GM12878 (cell line): ENCODE data around the gene STMP1. TPM values are rescaled to one million over a fixed set of nuclear protein-coding genes. Genes with fewer than 3 reads are reported as not detected.

Source experiments
- ATAC-seq: fragments of 200-7000 bp; cut with Tn5 transposase; 3 replicates; pipeline ENCODE4 v1.9.1; 2020; ENCODE audit warnings: mild to moderate bottlenecking, moderate library complexity
- BruUV-seq: library from RNA; stranded (reverse); fragments of 400-500 nt; replicated peaks from 2 replicates; lab custom pipeline; 2021; lab: Mats Ljungman, UMichigan
- CTCF ChIA-PET: fragments of 300-600 bp; sonication (Branson Sonifier 250); formaldehyde crosslinking; extraction: SDS; loops from one replicate; lab custom pipeline; 2021; ENCODE audit warnings: inconsistent platforms; lab: Yijun Ruan, JAX
- POLR2A ChIA-PET: fragments of 350-600 bp; formaldehyde crosslinking; extraction: SDS; loops from one replicate; lab custom pipeline; 2021; ENCODE audit warnings: inconsistent platforms; lab: Charles Lee
- RAD21 ChIA-PET: fragments of 300-600 bp; sonication (Branson Sonifier 250); formaldehyde crosslinking; loops from one replicate; lab custom pipeline; 2023; ENCODE audit warnings: antibody characterized with exemption; ENCODE audit not compliant: unreplicated experiment; lab: Charles Lee
- SMC1A ChIA-PET: fragments of 300-600 bp; sonication (Branson Sonifier 250); formaldehyde crosslinking; loops from one replicate; lab custom pipeline; 2023; ENCODE audit not compliant: unreplicated experiment, uncharacterized antibody; lab: Charles Lee
- DNase-seq: peaks from one replicate; pipeline ENCODE4 v3.0.0-alpha.2; 2011; ENCODE audit warnings: low read depth, low spot score
- FAIRE-seq: peaks from 3 replicates; lab custom pipeline; 2011; peaks lifted over from hg19 to GRCh38; lab: Jason Lieb, UNC
- H2AFZ ChIP-seq: 2 replicates; pipeline ENCODE4 v1.6.0; 2011; ENCODE audit warnings: low read depth, low read length, control low read depth; ENCODE audit not compliant: control insufficient read depth
- H3K27ac ChIP-seq: 2 replicates; pipeline ENCODE4 v1.5.1; 2011; ENCODE audit warnings: control low read depth; ENCODE audit not compliant: control insufficient read depth, insufficient read depth
- H3K27me3 ChIP-seq, 2 experiments: replicated peaks in 1 of 2; 2 replicates each; pipeline versions ENCODE4 v1.6.0 to v1.6.1; 2011; ENCODE audit warnings: low read length in 1 of 2; ENCODE audit not compliant: control insufficient read depth in 2 of 2, insufficient read depth in 2 of 2
- H3K36me3 ChIP-seq, 2 experiments: 2 replicates each; pipeline ENCODE4 v1.5.1; 2011; ENCODE audit warnings: low read length in 1 of 2; ENCODE audit not compliant: control insufficient read depth in 2 of 2, insufficient read depth in 2 of 2
- H3K4me1 ChIP-seq: 2 replicates; pipeline ENCODE4 v1.6.1; 2011; ENCODE audit warnings: mild to moderate bottlenecking, low read length, moderate library complexity, mixed read lengths; ENCODE audit not compliant: control insufficient read depth, insufficient read depth
- H3K4me2 ChIP-seq: 2 replicates; pipeline ENCODE4 v1.6.0; 2011; ENCODE audit warnings: control low read depth; ENCODE audit not compliant: control insufficient read depth, insufficient read depth
- H3K4me3 ChIP-seq: fragments of 200-600 bp; sonication (generic); 2 replicates; pipeline ENCODE4 v1.5.1; 2016
- H3K79me2 ChIP-seq: 2 replicates; pipeline ENCODE4 v1.6.0; 2011; ENCODE audit warnings: low read length; ENCODE audit not compliant: control insufficient read depth, insufficient read depth
- H3K9ac ChIP-seq: 2 replicates; pipeline ENCODE4 v1.8.0; 2011; ENCODE audit warnings: low read length, control low read depth, mixed read lengths; ENCODE audit not compliant: control insufficient read depth, insufficient read depth
- H3K9me3 ChIP-seq: replicated peaks from 3 replicates; pipeline ENCODE4 v1.5.1; 2011; ENCODE audit warnings: mild to moderate bottlenecking, low read length; ENCODE audit not compliant: control insufficient read depth, insufficient read depth
- H4K20me1 ChIP-seq: 2 replicates; pipeline ENCODE4 v1.6.0; 2011; ENCODE audit not compliant: control insufficient read depth, insufficient read depth
- E2F4 ChIP-seq: IDR thresholded peaks from 2 replicates; pipeline ENCODE4 v1.6.1; 2012; ENCODE audit warnings: low read depth, low read length, improper control_type of control experiment
- EED ChIP-seq: sonication (generic); IDR thresholded peaks from 2 replicates; pipeline ENCODE4 v1.6.1; 2016; ENCODE audit warnings: antibody characterized with exemption, low read depth
- GATAD2B ChIP-seq: fragments of 450-650 bp; conservative IDR thresholded peaks from 2 replicates; pipeline ENCODE4 v1.6.1; 2017; ENCODE audit warnings: low read depth, mild to moderate bottlenecking, moderate library complexity
- HSF1 ChIP-seq: fragments of 150-350 bp; IDR thresholded peaks from 2 replicates; pipeline ENCODE4 v1.6.1; 2014; ENCODE audit warnings: mild to moderate bottlenecking, low read depth, low read length
- JUNB ChIP-seq: IDR thresholded peaks from 2 replicates; pipeline ENCODE4 v1.6.1; 2016; ENCODE audit warnings: antibody characterized with exemption, mild to moderate bottlenecking
- MEF2B ChIP-seq: fragments of 450-650 bp; IDR thresholded peaks from 2 replicates; pipeline ENCODE4 v1.6.1; 2018; ENCODE audit warnings: mild to moderate bottlenecking, moderate library complexity; ENCODE audit not compliant: partially characterized antibody, poor library complexity, severe bottlenecking
- STAT3 ChIP-seq: IDR thresholded peaks from 2 replicates; pipeline ENCODE4 v1.6.1; 2011; ENCODE audit warnings: low read depth, low read length, improper control_type of control experiment
- ZNF24 ChIP-seq: fragments of 450-650 bp; IDR thresholded peaks from 2 replicates; pipeline ENCODE4 v1.6.1; 2017; ENCODE audit warnings: antibody characterized with exemption, mild to moderate bottlenecking
- ZNF622 ChIP-seq: fragments of 450-650 bp; IDR thresholded peaks from 2 replicates; pipeline ENCODE4 v1.6.1; 2017; ENCODE audit warnings: mild to moderate bottlenecking, inconsistent platforms
- WGBS: methylation state at CpG from one replicate; pipeline ENCODE4 v1.1.6; 2016; ENCODE audit warnings: low lambda C conversion rate; ENCODE audit not compliant: insufficient replicate concordance, insufficient coverage; ENCODE audit errors: missing lambda C conversion rate; 5-methylcytosine and 5-hydroxymethylcytosine counted together
- in situ Hi-C: fragments of 300-500 bp; cut with MboI; formaldehyde crosslinking; loops from 9 replicates; pipeline ENCODE4 v1.14.3; 2018; ENCODE audit warnings: mixed read lengths
- intact Hi-C: fragments of 100-400 bp; cut with micrococcal nuclease; formaldehyde crosslinking; loops from one replicate; pipeline ENCODE4 v1.14.2; 2022; ENCODE audit not compliant: unreplicated experiment
- polyA plus RNA-seq, 11 experiments: library from polyadenylated mRNA; depleted of rRNA in 4 of 11; unstranded in 6 of 11; stranded (reverse) in 5 of 11; fragments of >200 nt; fragmentation: Nextera tagmentation in 4 of 11; fragmentation: Illumina TruSeq in 1 of 11; extraction: Ambion mirVana in 4 of 11; extraction: Trizol in 1 of 11; gene quantifications; 1 replicate in 1 of 11; 2 replicates in 10 of 11; pipeline versions ENCODE4 v1.2.1 to v1.2.3, GENCODE V29; 2011 to 2016; ENCODE audit warnings: inconsistent platforms in 2 of 11, missing spikeins in 2 of 11, low read depth in 1 of 11
- total RNA-seq, 4 experiments: library from RNA; depleted of rRNA in 3 of 4; stranded (reverse); fragments of >200 nt in 3 of 4; fragmentation: Illumina TruSeq in 1 of 4; extraction: Trizol in 1 of 4; gene quantifications; 2 replicates each; pipeline versions ENCODE4 v1.2.1 to v1.2.3, GENCODE V29; 2013 to 2021

STMP1 gene
- total and polyA plus RNA-seq, 10 of the 15 experiments (the other 5 are each of a cell fraction or from before 2014, with no cell fraction given) = 8.0 to 79.9 (median 24.7) TPM

GRCh38 chr7:135644729-135645128 lies 17.6 kb upstream of the STMP1 start:
- ChIA-PET SMC1A (interaction anchor here (0.8 to 4.1 kb wide), 24 partner anchors 9 to 370 kb away, joined by 3 to 33 read pairs (median 5); no protein-coding TSS in a partner anchor), CTCF (interaction anchor here (0.7 to 7.5 kb wide), 42 partner anchors 8 to 370 kb away, joined by 3 to 123 read pairs (median 4); partner anchors contain the start of genes CNOT4 and STMP1), POLR2A (interaction anchor here (1.0 kb wide), 1 partner anchor 86 kb away, joined by 3 read pairs; no protein-coding TSS in a partner anchor), RAD21 (interaction anchor here (0.7 to 2.9 kb wide), 9 partner anchors 17 to 471 kb away, joined by 3 to 24 read pairs (median 5); no protein-coding TSS in a partner anchor)
- Histone ChIP-seq H3K36me3 (peaks cover 7 to 45% of the 10 kb centered on the region in 2 experiments), H3K27me3 (no peaks in the 10 kb centered on the region), H3K9ac (no peak overlapping the region), H2AFZ (no peak overlapping the region), H3K4me3 (no peak overlapping the region), H3K4me1 (no peaks in the 10 kb centered on the region), H4K20me1 (no peaks in the 10 kb centered on the region), H3K9me3 (no peaks in the 10 kb centered on the region), H3K79me2 (no peaks in the 10 kb centered on the region), H3K4me2 (no peak overlapping the region), H3K27ac (no peak overlapping the region)
- no peak for DNase-seq
- no TSS peak for BruUV-seq
- 95% methylated on average over 3 of the region's 3 CpGs for WGBS
- intact Hi-C loops (loop anchor here (1.0 to 10.0 kb wide), 3 partner anchors 134 to 363 kb away; partner anchors contain the start of gene CNOT4), in situ Hi-C loops (loop anchor here (5.0 kb wide), 1 partner anchor 372 kb away; no protein-coding TSS in a partner anchor)
- no peak for FAIRE-seq
- TF ChIP-seq ZNF24 (no peak), E2F4 (no peak), HSF1 (no peak), GATAD2B (no peak), MEF2B (no peak), EED (no peak), JUNB (no peak), ZNF622 (no peak), STAT3 (no peak)
- no peak for ATAC-seq
